H1 (cell line): ENCODE data around the gene PGLYRP2. TPM values are rescaled to one million over a fixed set of nuclear protein-coding genes. Genes with fewer than 3 reads are reported as not detected.

Source experiments
- CTCF ChIA-PET: fragments of 300-600 bp; sonication (Branson Sonifier 250); formaldehyde crosslinking; loops from one replicate; lab custom pipeline; 2021; ENCODE audit not compliant: partially characterized antibody; lab: Charles Lee
- POLR2A ChIA-PET: fragments of 300-600 bp; sonication (Branson Sonifier 250); formaldehyde crosslinking; loops from one replicate; lab custom pipeline; 2021; ENCODE audit warnings: inconsistent platforms; ENCODE audit not compliant: partially characterized antibody; lab: Charles Lee
- DNase-seq, 2 experiments: peaks; one replicate each; pipeline versions ENCODE4 v3.0.0 to v3.0.0-alpha.2; 2010 to 2022; ENCODE audit warnings: low spot score in 2 of 2, low read depth in 1 of 2, mixed read lengths in 1 of 2
- FAIRE-seq: peaks from 2 replicates; lab custom pipeline; 2011; peaks lifted over from hg19 to GRCh38; lab: Jason Lieb, UNC
- H2AFZ ChIP-seq: 2 replicates; pipeline ENCODE4 v1.8.1; 2012; ENCODE audit warnings: low read length, inconsistent platforms
- H2AK5ac ChIP-seq: 2 replicates; pipeline ENCODE4 v1.6.1; 2013; ENCODE audit warnings: low read depth, low read length
- H2BK120ac ChIP-seq: replicated peaks from 2 replicates; pipeline ENCODE3; 2013; ENCODE audit warnings: low read depth, low read length, inconsistent platforms
- H2BK12ac ChIP-seq: 2 replicates; pipeline ENCODE4 v1.6.1; 2013; ENCODE audit warnings: low read depth, low read length
- H2BK15ac ChIP-seq: 2 replicates; pipeline ENCODE4 v1.6.1; 2013; ENCODE audit warnings: low read length
- H2BK20ac ChIP-seq: 2 replicates; pipeline ENCODE4 v1.6.1; 2013; ENCODE audit warnings: low read length
- H2BK5ac ChIP-seq: 2 replicates; pipeline ENCODE4 v1.6.1; 2013; ENCODE audit warnings: low read depth, low read length
- H3K14ac ChIP-seq: 2 replicates; pipeline ENCODE4 v1.6.1; 2013; ENCODE audit warnings: inconsistent platforms; ENCODE audit not compliant: insufficient read length
- H3K18ac ChIP-seq: 2 replicates; pipeline ENCODE4 v1.6.1; 2013; ENCODE audit warnings: low read length; ENCODE audit errors: extremely low read depth
- H3K23ac ChIP-seq: 2 replicates; pipeline ENCODE4 v1.6.1; 2013; ENCODE audit warnings: inconsistent platforms; ENCODE audit not compliant: insufficient read length
- H3K23me2 ChIP-seq: 2 replicates; pipeline ENCODE4 v1.6.1; 2013; ENCODE audit warnings: low read depth, low read length
- H3K27ac ChIP-seq: 2 replicates; pipeline ENCODE4 v1.6.1; 2011; ENCODE audit warnings: low read depth, low read length, inconsistent platforms
- H3K27me3 ChIP-seq, 4 experiments: replicated peaks in 1 of 4; 1 replicate in 1 of 4; 2 replicates in 3 of 4; pipeline versions ENCODE4 v1.6.1 to v1.8.1; 2011 to 2013; ENCODE audit warnings: low read length in 3 of 4, mild to moderate bottlenecking in 3 of 4, inconsistent platforms in 2 of 4, mixed read lengths in 2 of 4, moderate library complexity in 1 of 4; ENCODE audit not compliant: control insufficient read depth in 3 of 4, insufficient read depth in 3 of 4; ENCODE audit errors: extremely low read depth in 1 of 4
- H3K36me3 ChIP-seq, 4 experiments: 2 replicates each; pipeline versions ENCODE4 v1.6.1 to v1.8.1; 2011 to 2013; ENCODE audit warnings: mild to moderate bottlenecking in 4 of 4, low read length in 3 of 4, moderate library complexity in 2 of 4, control low read depth in 1 of 4, inconsistent platforms in 1 of 4; ENCODE audit not compliant: insufficient read depth in 4 of 4, control insufficient read depth in 2 of 4
- H3K4ac ChIP-seq: replicated peaks from 2 replicates; pipeline ENCODE3; 2013; ENCODE audit warnings: low read length, low read depth, mixed read lengths, inconsistent platforms; ENCODE audit not compliant: insufficient read length
- H3K4me1 ChIP-seq, 4 experiments: replicated peaks in 1 of 4; 1 replicate in 1 of 4; 2 replicates in 3 of 4; pipeline versions ENCODE4 v1.6.1 to v1.8.1; 2011 to 2013; ENCODE audit warnings: low read length in 3 of 4, inconsistent platforms in 2 of 4, mixed read lengths in 1 of 4; ENCODE audit not compliant: insufficient read depth in 4 of 4, control insufficient read depth in 3 of 4
- H3K4me2 ChIP-seq, 2 experiments: 2 replicates each; pipeline versions ENCODE4 v1.6.1 to v1.8.1; 2011 to 2013; ENCODE audit warnings: low read depth in 2 of 2, low read length in 2 of 2, control low read depth in 1 of 2, inconsistent platforms in 1 of 2, mild to moderate bottlenecking in 1 of 2; ENCODE audit not compliant: insufficient read depth in 1 of 2
- H3K4me3 ChIP-seq, 4 experiments: fragments of 200-600, 300-600 bp in 1 of 4; sonication (generic), shearing (Covaris generic), sonication (Bioruptor Twin) in 1 of 4; 2 replicates each; pipeline versions ENCODE4 v1.5.1 to v1.8.1; 2011 to 2016; ENCODE audit warnings: low read length in 4 of 4, low read depth in 3 of 4, control low read depth in 2 of 4, inconsistent platforms in 2 of 4, mild to moderate bottlenecking in 2 of 4, mixed read lengths in 1 of 4, moderate library complexity in 1 of 4; ENCODE audit not compliant: insufficient read depth in 2 of 4; ENCODE audit errors: extremely low read depth in 1 of 4
- H3K56ac ChIP-seq: replicated peaks from 2 replicates; pipeline ENCODE3; 2013; ENCODE audit warnings: low read depth, mild to moderate bottlenecking, mixed read lengths, low read length, inconsistent platforms; ENCODE audit not compliant: insufficient read length
- H3K79me1 ChIP-seq: 2 replicates; pipeline ENCODE4 v1.6.1; 2013; ENCODE audit warnings: low read depth, low read length, control low read depth
- H3K79me2 ChIP-seq, 2 experiments: 2 replicates each; pipeline versions ENCODE4 v1.6.1 to v1.8.1; 2012 to 2013; ENCODE audit warnings: low read length in 2 of 2, mild to moderate bottlenecking in 2 of 2, inconsistent platforms in 1 of 2; ENCODE audit not compliant: insufficient read depth in 2 of 2, control insufficient read depth in 1 of 2
- H3K9ac ChIP-seq, 4 experiments: replicated peaks in 1 of 4; 1 replicate in 1 of 4; 2 replicates in 3 of 4; pipeline versions ENCODE4 v1.6.1 to v1.8.1; 2011 to 2013; ENCODE audit warnings: low read depth in 3 of 4, low read length in 3 of 4, control low read depth in 2 of 4, mild to moderate bottlenecking in 2 of 4, moderate library complexity in 2 of 4, inconsistent platforms in 1 of 4; ENCODE audit errors: extremely low read depth in 1 of 4
- H3K9me3 ChIP-seq, 2 experiments: 2 replicates each; pipeline versions ENCODE4 v1.6.1 to v1.8.1; 2012 to 2013; ENCODE audit warnings: mild to moderate bottlenecking in 2 of 2, moderate library complexity in 2 of 2, control low read depth in 1 of 2, inconsistent platforms in 1 of 2, low read depth in 1 of 2, low read length in 1 of 2, mixed read lengths in 1 of 2; ENCODE audit not compliant: insufficient read depth in 2 of 2
- H4K20me1 ChIP-seq, 2 experiments: replicated peaks in 1 of 2; 2 replicates each; pipeline versions ENCODE3 to v1.8.1; 2011 to 2013; ENCODE audit warnings: inconsistent platforms in 2 of 2, low read length in 2 of 2, mild to moderate bottlenecking in 1 of 2; ENCODE audit not compliant: insufficient read depth in 2 of 2, control insufficient read depth in 1 of 2
- H4K5ac ChIP-seq: 2 replicates; pipeline ENCODE4 v1.6.1; 2013; ENCODE audit warnings: low read length, low read depth, mixed read lengths, inconsistent platforms; ENCODE audit not compliant: insufficient read length
- H4K8ac ChIP-seq: 2 replicates; pipeline ENCODE4 v1.8.0; 2013; ENCODE audit warnings: mild to moderate bottlenecking, moderate library complexity, low read length, inconsistent platforms; ENCODE audit not compliant: insufficient read depth; ENCODE audit errors: extremely low read depth
- H4K91ac ChIP-seq: replicated peaks from 2 replicates; pipeline ENCODE3; 2013; ENCODE audit warnings: low read length, mixed read lengths, inconsistent platforms; ENCODE audit not compliant: insufficient read length
- JUN ChIP-seq: IDR thresholded peaks from 2 replicates; pipeline ENCODE4 v1.6.1; 2011; ENCODE audit warnings: low read depth, mild to moderate bottlenecking, improper control_type of control experiment, low read length
- SIN3A ChIP-seq, 2 experiments: IDR thresholded peaks in 1 of 2; conservative IDR thresholded peaks in 1 of 2; 2 replicates each; pipeline ENCODE4 v1.6.1; 2011 to 2012; ENCODE audit warnings: low read length in 2 of 2, improper control_type of control experiment in 1 of 2, low read depth in 1 of 2, mild to moderate bottlenecking in 1 of 2
- TBP ChIP-seq: IDR thresholded peaks from 2 replicates; pipeline ENCODE4 v1.6.1; 2011; ENCODE audit warnings: low read depth, low read length, improper control_type of control experiment
- WGBS, 2 experiments: shearing (Covaris generic) in 1 of 2; methylation state at CpG; one replicate each; pipeline versions ENCODE4 v1.1.6 to v1.1.7; 2013 to 2015; ENCODE audit warnings: low lambda C conversion rate in 2 of 2, mixed read lengths in 2 of 2, inconsistent platforms in 1 of 2, low coverage in 1 of 2, missing lambda C conversion rate in 1 of 2; ENCODE audit not compliant: insufficient replicate concordance in 2 of 2, insufficient coverage in 1 of 2, insufficient read length in 1 of 2; ENCODE audit errors: extremely low coverage in 1 of 2, missing lambda C conversion rate in 1 of 2; 5-methylcytosine and 5-hydroxymethylcytosine counted together
- polyA plus RNA-seq, 7 experiments: library from polyadenylated mRNA; depleted of rRNA in 3 of 7; stranded (reverse) in 5 of 7; unstranded in 2 of 7; fragments of >200 nt in 5 of 7; fragments of 200-250 nt in 2 of 7; gene quantifications; 1 replicate in 5 of 7; 2 replicates in 1 of 7; 4 replicates in 1 of 7; pipeline versions ENCODE4 v1.2.1 to v1.2.3, GENCODE V29; 2011 to 2013; ENCODE audit warnings: missing spikeins in 2 of 7, mixed read lengths in 2 of 7
- total RNA-seq: library from RNA; stranded (reverse); fragmentation: NEBNext Ultra II Directional; extraction: Animal tissue kit (Norgen Biotek cat#: 25700); gene quantifications from 2 replicates; pipeline ENCODE4 v1.2.1, GENCODE V29; 2021
- TF ChIP-seq, protein P1 (sequence below): IDR thresholded peaks from 2 replicates; pipeline ENCODE4 v1.6.1; 2012; ENCODE audit warnings: inconsistent platforms

The PGLYRP2 gene
- total and polyA plus RNA-seq, 2 of the 8 experiments (the other 6 are each of a cell fraction or from before 2014, with no cell fraction given) = not detected

DNA sequence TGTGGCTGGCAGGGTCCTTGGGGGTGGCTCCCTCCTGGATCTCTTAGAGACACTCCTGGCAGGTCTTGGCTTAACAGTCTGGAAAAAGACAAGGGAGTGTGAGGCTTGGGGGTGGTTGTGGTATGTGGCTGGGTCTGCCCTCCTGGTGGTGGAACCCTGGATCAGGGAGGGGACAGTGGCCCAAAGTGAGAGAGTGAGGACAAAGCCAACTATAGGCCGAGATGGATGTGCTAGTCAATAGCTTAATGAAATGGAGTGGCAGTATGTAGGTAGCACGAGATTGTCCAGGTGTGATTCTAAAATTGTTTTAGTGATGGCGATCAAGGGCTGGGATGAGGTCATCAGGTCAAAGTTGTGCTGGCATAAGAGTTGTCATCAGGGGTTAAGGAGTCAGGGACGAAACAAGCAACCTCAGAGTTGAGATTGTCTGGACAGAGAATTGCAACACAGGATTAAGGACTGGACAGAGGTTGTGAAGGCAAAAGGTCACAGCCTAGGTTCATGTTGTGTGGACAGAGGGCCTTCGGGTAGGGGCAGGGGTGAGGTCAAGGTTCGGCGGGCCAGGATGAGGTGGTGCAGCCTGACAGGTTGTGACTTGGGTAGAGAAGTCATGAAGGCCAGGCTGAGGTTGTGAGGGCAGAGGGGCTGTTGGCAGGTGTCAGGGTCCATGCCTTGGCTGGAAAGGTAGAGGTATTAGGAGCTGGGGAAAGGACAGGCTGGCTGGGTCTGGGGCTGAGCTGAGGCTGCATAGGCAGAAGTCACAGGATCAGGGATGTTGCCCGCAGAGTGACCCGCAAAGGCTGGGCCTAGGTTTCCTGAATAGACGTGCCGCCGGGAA lies 10.4 kb downstream of the PGLYRP2 start:
- H3K4me2 ChIP-seq = peak overlapping the region; percentile 31 to 86; a peak in 3 of 4 replicates
- peak overlapping the region in 2 of 4 experiments; percentile 23 to 57; a peak in 3 of 8 replicates for H3K4me3 ChIP-seq
- H3K27me3 ChIP-seq = peaks cover 15 to 29% (median 23%) of the 10 kb centered on the region in 4 experiments
- H3K36me3 ChIP-seq = no peaks in the 10 kb centered on the region
- H3K4ac ChIP-seq = no peak overlapping the region
- peaks cover 2% of the 10 kb centered on the region; the same call in 1 of the 2 replicates for H3K23me2 ChIP-seq
- H3K56ac ChIP-seq = no peak overlapping the region
- no peak overlapping the region for H3K18ac ChIP-seq
- H3K4me1 ChIP-seq = peaks cover 0 to 5% (median 3%) of the 10 kb centered on the region in 4 experiments; a peak in 2 of 7 replicates
- no peak overlapping the region for H3K14ac ChIP-seq
- no peak overlapping the region for H2BK5ac ChIP-seq
- CTCF ChIA-PET = interaction anchor here (1.0 to 1.7 kb wide), 2 partner anchors 49 to 87 kb away, joined by 4 to 5 read pairs; partner anchors contain the start of gene AKAP8L
- no peak overlapping the region for H3K23ac ChIP-seq
- no peak overlapping the region for H3K27ac ChIP-seq
- H3K9ac ChIP-seq = no peak overlapping the region
- no peak overlapping the region for H2BK12ac ChIP-seq
- H4K91ac ChIP-seq = no peak overlapping the region
- H3K79me1 ChIP-seq = no peaks in the 10 kb centered on the region
- H3K79me2 ChIP-seq = no peaks in the 10 kb centered on the region
- no peak overlapping the region for H2BK120ac ChIP-seq
- H2BK15ac ChIP-seq = no peak overlapping the region
- no peak overlapping the region for H2AK5ac ChIP-seq
- H4K5ac ChIP-seq = no peak overlapping the region
- 0 out of 2 replicates have a peak overlapping the region, but pooled peaks have one; percentile 31 for H4K8ac ChIP-seq
- TF ChIP-seq, protein P1, sequence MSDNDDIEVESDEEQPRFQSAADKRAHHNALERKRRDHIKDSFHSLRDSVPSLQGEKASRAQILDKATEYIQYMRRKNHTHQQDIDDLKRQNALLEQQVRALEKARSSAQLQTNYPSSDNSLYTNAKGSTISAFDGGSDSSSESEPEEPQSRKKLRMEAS = no peak
- TF ChIP-seq JUN (no peak), SIN3A (conservative IDR thresholded peaks at IDR 0.05 in 1 of 2, IDR thresholded peaks at IDR 0.05 in 1 of 2; ENCODE audit: low read depth in 1 of 2, low read length in 2 of 2) (no peak), TBP (no peak)
- TF ChIP-seq, all 59 proteins: peak for 0
- Histone ChIP-seq H2BK20ac (no peak overlapping the region), H3K9me3 (peaks cover 2 to 7% of the 10 kb centered on the region in 2 experiments; a peak in 1 of 4 replicates), H2AFZ (no peak overlapping the region), H4K20me1 (peaks cover 3 to 8% of the 10 kb centered on the region in 2 experiments)
- FAIRE-seq = no peak
- POLR2A ChIA-PET = no interaction called here
- 78% methylated on average over 12 of the region's 12 CpGs; no CpG with 5 or more reads in 1 of the 2 experiments for WGBS, 2 experiments
- DNase-seq = no peak
